Adrenal gland (tissue), 12 donors: ENCODE measurements around the gene ERAL1. TPM values are rescaled to one million over a fixed set of nuclear protein-coding genes. Genes with fewer than 3 reads are reported as not detected.
"Not testable (repeated sequence)": the region's sequence is repeated elsewhere in the genome, so short reads cannot be mapped to it uniquely, and the experiment has no call there.

Experiments
- DNase-seq, 7 donors: peaks; one replicate each; pipeline ENCODE4 v3.0.0-alpha.2; 2019 to 2020
- H3K27ac ChIP-seq, 5 donors: fragments of 200-600 bp; sonication (generic) in 4 of 5; 1 replicate in 3 of 5; 2 replicates in 2 of 5; pipeline versions ENCODE4 v1.5.1 to v1.8.0; 2016 to 2020; ENCODE audit warnings: mild to moderate bottlenecking in 1 of 5
- H3K27me3 ChIP-seq: fragments of 200-600 bp; 2 replicates; pipeline ENCODE4 v1.8.0; 2021
- H3K36me3 ChIP-seq, 2 donors: fragments of 200-600 bp; replicated peaks in 1 of 2; 1 replicate in 1 of 2; 2 replicates in 1 of 2; pipeline versions ENCODE4 v1.5.1 to v1.8.0; 2018 to 2022
- H3K4me1 ChIP-seq, 2 donors: fragments of 200-600 bp; replicated peaks in 1 of 2; 1 replicate in 1 of 2; 2 replicates in 1 of 2; pipeline versions ENCODE4 v1.5.1 to v1.8.0; 2018 to 2021
- H3K4me3 ChIP-seq, 4 donors: fragments of 200-600 bp; sonication (generic) in 3 of 4; one replicate each; pipeline ENCODE4 v1.5.1; 2016 to 2018
- H3K9me3 ChIP-seq, 3 donors: fragments of 200-600 bp; sonication (generic) in 1 of 3; replicated peaks in 1 of 3; 1 replicate in 2 of 3; 2 replicates in 1 of 3; pipeline versions ENCODE4 v1.5.1 to v1.8.0; 2016 to 2021
- POLR2A ChIP-seq, 2 donors: fragments of 450-650 bp; IDR thresholded peaks; one replicate each; pipeline ENCODE4 v1.6.1; 2017; ENCODE audit warnings: antibody characterized with exemption in 2 of 2, mild to moderate bottlenecking in 2 of 2, moderate library complexity in 1 of 2
- WGBS, 4 donors: extraction: QIAGEN DNeasy Blood & Tissue Kit in 2 of 4; methylation state at CpG; one replicate each; pipeline versions ENCODE4 v1.1.5 to v1.1.7; 2013 to 2017; 5-methylcytosine and 5-hydroxymethylcytosine counted together
- intact Hi-C, 2 donors: fragments of 100-400 bp; cut with DNase I; formaldehyde crosslinking; loops; one replicate each; pipeline versions ENCODE4 v1.14.1 to v1.15.0; 2022 to 2023
- polyA plus RNA-seq, 3 donors: library from polyadenylated mRNA; stranded (reverse); fragments of 200-250 nt in 2 of 3; fragments of 350-450 nt in 1 of 3; fragmentation: Illumina TruSeq in 1 of 3; extraction: RNeasy Lipid Tissue Mini Kit (QIAGEN cat#74804) in 1 of 3; gene quantifications; one replicate each; pipeline ENCODE4 v1.2.3, GENCODE V29; 2013 to 2014
- total RNA-seq, 9 donors: library from RNA; depleted of rRNA in 4 of 9; stranded (reverse); fragments of >200 nt in 4 of 9; fragments of 120-200 nt in 1 of 9; fragmentation: NEBNext Ultra II Directional in 1 of 9; extraction: Animal tissue kit (Norgen Biotek cat#: 25700) in 1 of 9; gene quantifications; one replicate each; pipeline versions ENCODE4 v1.1.0 to v1.2.4, GENCODE V29; 2013 to 2023
- TF ChIP-seq, protein P1 (sequence below), 6 experiments: fragments of 450-650 bp in 4 of 6; fragments of 200-600 bp in 2 of 6; sonication (generic) in 1 of 6; IDR thresholded peaks; 1 replicate in 5 of 6; 2 replicates in 1 of 6; pipeline versions ENCODE4 v1.5.1 to v1.8.0; 2016 to 2021; ENCODE audit warnings: antibody characterized with exemption in 6 of 6, mild to moderate bottlenecking in 2 of 6, moderate library complexity in 1 of 6
- donor health status: healthy with polysubstance abuse.
- donor health status: Bipolar disorder and iron deficiency.
- donor health status: DM: yes; HTN: yes; CAD: no.
- donor health status: DM: no; HTN: no; CAD: no.
- donor health status: DM: no; HTN: no; CAD: no.
- donor health status: DM: yes; HTN: yes; CAD: no.

ERAL1 gene
- total and polyA plus RNA-seq, 12 donors = 42.8 to 80.8 (median 55.1) TPM

DNA sequence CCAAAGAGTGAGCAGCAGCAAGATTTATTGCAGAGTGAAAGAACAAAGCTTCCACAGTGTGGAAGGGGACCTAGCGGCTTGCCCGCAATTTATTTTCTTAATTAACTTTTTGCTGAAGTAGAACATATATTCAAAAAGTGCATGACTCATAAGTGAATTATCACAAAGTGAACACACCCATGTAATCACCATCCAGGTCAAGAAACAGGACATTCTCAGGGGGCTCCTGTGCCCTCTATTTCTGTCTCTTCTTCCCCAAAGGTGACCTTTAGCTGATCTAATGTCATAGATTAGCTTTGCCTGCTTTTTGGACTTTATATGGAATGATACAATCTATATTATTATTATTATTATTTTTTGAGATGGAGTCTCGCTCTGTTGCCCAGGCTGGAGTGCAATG lies 19.9 kb downstream of the ERAL1 start:
- DNase-seq = no peak
- Histone ChIP-seq H3K36me3 (peaks cover 0 to 11% of the 10 kb centered on the region in 2 donors), H3K27ac (no peak overlapping the region), H3K4me1 (no peaks in the 10 kb centered on the region), H3K27me3 (no peaks in the 10 kb centered on the region), H3K4me3 (no peak overlapping the region), H3K9me3 (no peaks in the 10 kb centered on the region)
- TF ChIP-seq, protein P1, sequence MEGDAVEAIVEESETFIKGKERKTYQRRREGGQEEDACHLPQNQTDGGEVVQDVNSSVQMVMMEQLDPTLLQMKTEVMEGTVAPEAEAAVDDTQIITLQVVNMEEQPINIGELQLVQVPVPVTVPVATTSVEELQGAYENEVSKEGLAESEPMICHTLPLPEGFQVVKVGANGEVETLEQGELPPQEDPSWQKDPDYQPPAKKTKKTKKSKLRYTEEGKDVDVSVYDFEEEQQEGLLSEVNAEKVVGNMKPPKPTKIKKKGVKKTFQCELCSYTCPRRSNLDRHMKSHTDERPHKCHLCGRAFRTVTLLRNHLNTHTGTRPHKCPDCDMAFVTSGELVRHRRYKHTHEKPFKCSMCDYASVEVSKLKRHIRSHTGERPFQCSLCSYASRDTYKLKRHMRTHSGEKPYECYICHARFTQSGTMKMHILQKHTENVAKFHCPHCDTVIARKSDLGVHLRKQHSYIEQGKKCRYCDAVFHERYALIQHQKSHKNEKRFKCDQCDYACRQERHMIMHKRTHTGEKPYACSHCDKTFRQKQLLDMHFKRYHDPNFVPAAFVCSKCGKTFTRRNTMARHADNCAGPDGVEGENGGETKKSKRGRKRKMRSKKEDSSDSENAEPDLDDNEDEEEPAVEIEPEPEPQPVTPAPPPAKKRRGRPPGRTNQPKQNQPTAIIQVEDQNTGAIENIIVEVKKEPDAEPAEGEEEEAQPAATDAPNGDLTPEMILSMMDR (IDR thresholded peaks at IDR 0.05) = no peak
- no peak for TF ChIP-seq POLR2A (IDR thresholded peaks at IDR 0.05)
- intact Hi-C loops = no loop called here
- WGBS, 4 donors = 75 to 88% (median 80%) methylated on average over 3 of the region's 3 CpGs

DNA sequence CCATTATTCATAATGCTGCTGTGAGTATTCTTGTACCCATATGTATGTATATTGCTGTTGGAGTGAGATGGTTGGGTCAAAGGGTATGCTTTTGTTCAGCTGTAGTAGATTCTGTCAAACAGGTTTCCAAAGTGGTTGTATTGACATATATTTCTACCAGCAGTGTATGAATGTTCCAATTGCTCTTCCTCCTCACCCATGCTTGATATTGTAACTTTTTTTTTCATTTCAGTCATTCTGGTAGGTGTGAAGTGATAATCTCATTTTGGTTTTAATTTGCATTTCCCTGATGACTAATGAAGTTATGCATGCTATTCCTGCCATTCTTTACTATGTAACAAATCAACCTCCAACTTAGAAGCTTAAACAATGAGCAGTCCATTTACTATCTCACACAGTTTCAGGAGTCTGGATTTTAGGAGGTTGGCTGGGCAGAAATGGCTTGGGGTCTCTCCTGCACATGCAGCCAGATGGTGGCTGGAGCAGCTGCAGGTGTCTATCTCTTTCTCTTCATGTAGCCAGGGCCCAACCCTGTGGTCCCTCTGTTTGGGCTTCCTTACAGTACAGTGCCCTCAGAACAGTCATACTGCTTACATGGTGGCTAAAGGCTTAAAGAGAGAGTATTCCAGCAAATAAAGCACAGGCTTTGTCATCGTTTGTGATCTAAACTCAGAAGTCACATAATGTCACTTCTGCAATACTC lies 21.2 kb downstream of the ERAL1 start:
- intact Hi-C loops = no loop called here
- no peak for TF ChIP-seq POLR2A (IDR thresholded peaks at IDR 0.05)
- TF ChIP-seq, protein P1 (IDR thresholded peaks at IDR 0.05) = no peak
- 51 to 65% (median 60%) methylated on average over 1 of the region's 1 CpG for WGBS, 4 donors

DNA sequence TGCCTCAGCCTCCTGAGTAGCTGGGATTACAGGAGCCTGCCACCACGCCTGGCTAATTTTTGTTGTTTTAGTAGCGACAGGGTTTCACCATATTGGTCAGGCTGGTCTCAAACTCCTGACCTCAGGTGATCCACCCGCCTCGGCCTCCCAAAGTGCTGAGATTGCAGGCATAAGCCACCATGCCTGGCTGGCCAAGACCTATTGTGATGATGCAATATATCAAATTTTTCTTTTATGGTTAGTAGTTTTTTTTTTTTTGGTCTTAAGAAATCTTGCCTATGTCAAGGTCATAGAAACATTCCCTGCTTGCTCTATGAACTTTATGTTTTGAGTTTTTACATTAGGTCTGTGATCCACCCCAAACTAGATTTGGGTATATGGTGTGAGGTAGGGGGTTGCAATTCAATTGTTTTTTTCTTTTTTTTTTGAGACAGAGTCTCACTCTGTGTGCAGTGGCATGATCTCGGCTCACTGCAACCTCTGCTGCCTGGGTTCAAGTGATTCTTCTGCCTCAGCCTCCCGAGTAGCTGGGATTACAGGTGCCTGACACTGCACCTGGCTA lies 22.4 kb downstream of the ERAL1 start:
- WGBS, 4 donors = 88 to 94% (median 90%) methylated on average over 6 of the region's 6 CpGs
- H3K4me1 ChIP-seq, H3K27me3 ChIP-seq, H3K4me3 ChIP-seq, H3K9me3 ChIP-seq, H3K27ac ChIP-seq, DNase-seq, intact Hi-C loops: not testable (repeated sequence)
- peaks cover 0 to 36% of the 10 kb centered on the region in 2 donors for H3K36me3 ChIP-seq

More for the DNA sequence above, 21.2 kb downstream of the ERAL1 start:
- DNase-seq = no peak
- Histone ChIP-seq H3K4me3 (no peak overlapping the region), H3K27ac (no peak overlapping the region), H3K27me3 (no peaks in the 10 kb centered on the region), H3K9me3 (no peaks in the 10 kb centered on the region), H3K36me3 (peaks cover 0 to 24% of the 10 kb centered on the region in 2 donors), H3K4me1 (no peaks in the 10 kb centered on the region)

DNA sequence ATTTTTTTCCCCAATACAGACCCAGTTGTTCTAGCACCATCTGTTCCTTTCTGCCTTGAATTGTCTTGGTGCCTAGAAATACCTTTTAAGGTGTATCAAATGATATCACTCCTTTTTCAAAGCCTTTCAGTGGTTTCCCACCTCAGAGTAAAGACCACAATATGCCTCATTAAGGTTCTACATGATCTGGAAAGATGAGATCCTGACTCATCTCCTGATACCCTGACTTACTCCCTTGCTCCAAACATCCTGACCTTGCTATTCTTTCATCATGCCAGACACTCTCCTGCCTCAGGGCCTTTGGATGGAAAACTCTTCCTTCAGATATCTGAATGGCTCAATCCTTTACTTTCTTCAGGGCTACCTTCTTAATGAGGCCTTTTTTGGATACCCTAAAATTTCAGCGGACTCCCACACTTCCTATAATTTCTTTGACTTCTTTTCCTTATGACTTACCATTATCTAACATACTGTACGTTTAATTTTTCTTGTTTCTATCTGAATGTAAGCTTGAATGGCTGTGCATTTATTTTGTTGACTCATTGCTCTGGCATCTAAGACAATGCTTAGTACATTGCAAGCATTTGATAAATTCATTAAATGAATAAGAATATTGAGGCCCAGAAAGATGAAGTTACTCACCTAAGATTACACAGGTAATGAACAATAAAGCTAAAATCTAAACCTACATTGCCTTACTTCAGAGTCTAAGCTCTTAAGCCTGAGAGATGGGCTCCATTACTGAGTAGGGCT lies 23.5 kb downstream of the ERAL1 start:
- intact Hi-C loops = no loop called here
- Histone ChIP-seq H3K27ac (no peak overlapping the region), H3K36me3 (peaks cover 0 to 47% of the 10 kb centered on the region in 2 donors), H3K9me3 (no peaks in the 10 kb centered on the region), H3K4me3 (no peak overlapping the region), H3K4me1 (no peaks in the 10 kb centered on the region), H3K27me3 (no peaks in the 10 kb centered on the region)
- 86 to 94% (median 92%) methylated on average over 2 of the region's 2 CpGs for WGBS, 4 donors
- DNase-seq = no peak
- TF ChIP-seq, protein P1 (IDR thresholded peaks at IDR 0.05) = no peak
- no peak for TF ChIP-seq POLR2A (IDR thresholded peaks at IDR 0.05)
